Activated gamma-delta T cell treated with Interleukin-2 at 50 U/mL for 16 hours (primary cell): ENCODE measurements around the gene CRIM1.

Experiments
- DNase-seq: peaks from one replicate; pipeline ENCODE4 v3.0.0-alpha.2; 2020

CRIM1 gene

DNA sequence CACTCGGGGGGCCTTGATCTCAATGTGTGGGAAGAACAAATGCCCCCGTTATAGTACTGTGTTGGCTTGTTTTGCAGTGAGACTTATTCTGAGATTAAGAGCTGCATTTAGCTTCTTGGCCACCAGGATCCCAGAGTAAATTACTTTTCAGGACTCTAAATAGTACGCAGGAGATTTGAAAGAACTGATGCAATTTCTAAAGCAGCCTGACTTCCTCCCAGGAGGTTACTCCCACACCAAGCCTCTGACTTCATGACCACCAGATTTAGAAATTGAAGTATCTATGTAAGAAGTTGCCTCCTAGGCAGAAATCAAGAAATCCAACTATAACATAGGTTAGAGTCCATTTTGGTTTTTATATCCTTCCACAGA lies 175.4 kb downstream of the CRIM1 start:
- no peak for DNase-seq

DNA sequence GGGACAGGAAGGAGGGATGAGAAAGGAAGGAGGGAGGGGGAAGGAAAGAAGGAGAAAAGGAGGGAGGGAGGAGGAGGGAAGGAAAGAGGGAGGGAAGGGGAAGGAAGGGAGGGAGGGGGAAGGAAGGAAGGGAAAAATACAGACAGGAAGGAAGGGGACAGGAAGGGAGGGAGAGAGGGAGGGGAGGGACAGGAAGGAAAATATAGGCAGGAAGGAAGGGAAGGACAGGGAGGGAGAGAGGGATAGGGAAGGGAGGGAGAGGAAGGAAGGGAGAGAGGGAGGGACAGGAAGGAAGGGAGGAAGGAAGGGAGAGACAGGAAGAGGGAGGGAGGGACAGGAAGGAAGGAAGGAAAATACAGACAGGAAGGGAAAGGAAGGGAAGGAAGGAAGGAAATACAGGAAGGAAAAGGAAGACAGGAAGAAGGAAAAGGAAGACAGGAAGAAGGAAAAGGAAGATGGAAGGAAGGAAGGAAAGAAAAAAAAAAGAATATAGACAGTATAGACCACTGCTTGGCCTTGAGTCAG lies 178.8 kb downstream of the CRIM1 start:
- no peak for DNase-seq

DNA sequence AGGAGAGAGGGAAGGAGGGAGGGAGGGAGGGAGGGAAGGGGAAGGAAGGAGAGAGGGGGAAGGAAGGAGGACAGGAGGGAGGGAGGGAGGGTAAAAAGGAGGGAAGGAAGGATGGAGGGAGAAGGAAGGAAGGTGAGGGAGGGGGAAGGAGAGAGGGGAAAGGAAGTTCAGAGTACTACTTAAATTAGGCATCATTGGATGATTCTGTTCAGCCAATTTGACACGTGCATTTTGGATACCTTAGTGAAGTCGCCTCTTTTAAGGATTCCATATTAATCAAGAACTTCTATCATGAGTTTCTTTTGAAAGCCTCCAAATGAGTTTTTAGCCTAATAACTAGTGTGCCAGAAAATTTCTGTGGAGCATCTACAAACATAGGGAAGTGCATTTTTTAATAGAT lies 179.5 kb downstream of the CRIM1 start:
- DNase-seq = no peak

DNA sequence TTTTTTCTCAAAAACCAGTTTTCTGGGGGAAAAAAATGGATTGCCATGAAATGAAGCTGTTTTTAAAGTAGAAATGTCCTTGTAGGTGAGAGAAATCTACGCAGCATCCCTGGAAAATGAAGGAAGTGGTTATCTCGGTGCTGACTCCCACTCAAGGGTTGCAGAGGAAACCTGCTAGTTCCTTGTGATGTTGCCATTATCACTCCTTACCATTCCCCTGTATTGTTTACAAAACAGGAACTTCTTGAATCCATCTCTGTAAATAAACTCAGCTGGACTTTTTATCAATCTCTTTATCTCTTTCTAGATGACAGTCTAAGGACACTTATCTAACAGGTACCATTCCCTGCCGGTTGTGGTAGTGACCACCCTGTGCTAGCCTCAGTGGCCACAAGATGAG lies 181.2 kb downstream of the CRIM1 start:
- no peak for DNase-seq

DNA sequence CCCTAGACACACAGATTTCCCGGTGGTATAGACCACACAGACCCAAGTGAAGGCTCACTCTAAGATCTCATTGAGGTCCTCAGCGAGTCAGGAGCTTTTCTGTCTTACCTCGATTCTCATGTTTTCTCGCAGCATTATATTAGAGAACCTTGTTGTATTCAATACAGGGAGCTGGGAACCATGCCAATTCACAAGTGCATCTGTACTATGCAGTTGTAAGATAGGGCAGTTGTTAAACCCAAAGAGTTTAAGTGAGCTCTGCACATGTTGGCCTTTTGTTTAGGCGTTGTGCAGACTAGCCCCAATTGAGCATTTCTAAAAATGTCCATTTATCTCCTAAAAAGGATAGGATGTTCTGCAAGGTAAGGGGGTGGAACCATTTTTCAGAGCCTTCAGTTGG lies 182.8 kb downstream of the CRIM1 start:
- no peak for DNase-seq

DNA sequence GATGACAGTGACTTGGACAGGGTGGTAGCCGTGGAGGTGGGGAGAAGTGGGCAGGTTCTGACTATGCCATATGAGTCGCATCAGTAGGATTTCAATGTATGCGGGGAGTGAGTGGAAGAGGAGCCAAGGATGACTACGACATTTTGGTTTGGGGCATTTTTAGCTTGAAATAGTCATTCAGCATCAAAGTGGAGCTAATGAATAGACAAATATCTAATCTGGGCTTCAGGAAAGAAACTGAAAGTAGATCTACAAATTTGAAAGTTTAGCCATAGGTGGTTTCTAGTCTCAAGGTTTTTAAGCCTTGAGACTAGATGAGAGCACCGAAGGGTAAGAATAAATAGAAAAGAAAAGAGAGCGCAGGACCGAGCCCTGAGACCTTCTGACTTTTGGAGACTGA lies 184.1 kb downstream of the CRIM1 start:
- DNase-seq = no peak

DNA sequence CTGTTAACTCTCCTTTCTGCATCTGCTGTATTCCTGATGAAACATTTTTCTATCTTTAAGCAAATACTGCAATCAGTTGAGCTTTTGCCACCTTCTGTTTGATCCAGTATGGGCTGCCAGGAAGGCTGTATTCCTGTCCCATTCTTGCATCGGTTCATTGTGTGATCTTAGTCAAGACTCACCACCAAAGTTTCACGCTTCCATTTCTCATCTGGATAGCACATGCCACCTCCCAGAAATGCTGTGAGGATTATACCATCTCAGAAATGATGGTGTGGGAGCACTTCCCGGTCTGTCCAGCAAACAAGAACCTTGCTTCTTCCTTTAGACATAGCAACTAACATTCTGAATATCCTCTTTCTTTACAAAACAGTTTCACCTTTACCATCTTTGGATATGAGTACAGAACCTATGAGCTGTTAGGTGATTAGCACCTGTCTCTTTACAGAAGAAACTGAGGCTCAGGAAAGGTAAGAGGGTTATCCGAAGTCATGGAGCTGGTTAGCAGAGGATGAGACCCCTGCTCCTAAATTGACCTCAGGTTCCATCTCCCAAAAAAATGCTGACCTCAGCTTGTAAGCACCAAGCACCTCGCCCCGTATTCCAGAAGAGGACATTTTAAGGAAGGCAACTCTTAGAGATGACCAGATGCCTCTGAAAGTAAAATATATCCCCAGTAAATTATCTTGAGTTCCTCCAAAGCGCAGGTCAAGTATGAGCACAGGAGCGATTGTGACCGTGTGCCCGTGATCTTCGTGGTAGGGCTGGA lies 185.6 kb downstream of the CRIM1 start:
- DNase-seq = no peak

DNA sequence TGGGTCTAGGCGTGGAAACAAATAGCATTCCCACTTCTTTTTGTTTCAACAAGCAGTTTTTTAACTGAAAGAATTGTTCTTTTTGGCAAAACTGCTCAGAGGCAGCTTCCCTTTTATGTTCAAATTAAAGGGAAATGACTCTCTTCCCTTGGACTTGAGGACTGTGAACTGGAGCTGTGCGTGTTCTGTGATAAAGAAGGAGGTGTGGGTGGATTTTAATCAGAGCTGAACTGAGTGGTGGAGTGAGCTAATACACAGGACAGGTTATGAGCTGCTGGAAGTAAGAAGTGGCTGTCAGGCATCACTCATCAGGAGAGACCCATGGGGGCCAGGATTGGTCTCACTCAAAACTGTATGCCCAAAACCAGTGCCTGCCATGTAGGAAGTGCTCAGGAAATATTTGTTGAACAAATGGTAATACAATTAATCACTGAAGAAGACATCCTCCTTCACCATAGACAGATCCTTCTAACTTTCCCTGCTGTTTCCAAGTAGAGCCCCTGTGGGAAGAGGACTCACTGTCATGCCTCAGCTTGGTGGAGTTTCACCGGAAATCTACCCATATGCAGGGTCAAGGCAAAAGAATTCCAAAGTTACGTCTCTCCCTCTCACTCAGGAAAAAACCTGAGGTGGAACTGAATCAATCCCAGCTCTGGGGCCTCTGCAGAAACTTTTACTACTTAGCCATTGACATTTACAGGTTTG lies 186.5 kb downstream of the CRIM1 start:
- no peak for DNase-seq

DNA sequence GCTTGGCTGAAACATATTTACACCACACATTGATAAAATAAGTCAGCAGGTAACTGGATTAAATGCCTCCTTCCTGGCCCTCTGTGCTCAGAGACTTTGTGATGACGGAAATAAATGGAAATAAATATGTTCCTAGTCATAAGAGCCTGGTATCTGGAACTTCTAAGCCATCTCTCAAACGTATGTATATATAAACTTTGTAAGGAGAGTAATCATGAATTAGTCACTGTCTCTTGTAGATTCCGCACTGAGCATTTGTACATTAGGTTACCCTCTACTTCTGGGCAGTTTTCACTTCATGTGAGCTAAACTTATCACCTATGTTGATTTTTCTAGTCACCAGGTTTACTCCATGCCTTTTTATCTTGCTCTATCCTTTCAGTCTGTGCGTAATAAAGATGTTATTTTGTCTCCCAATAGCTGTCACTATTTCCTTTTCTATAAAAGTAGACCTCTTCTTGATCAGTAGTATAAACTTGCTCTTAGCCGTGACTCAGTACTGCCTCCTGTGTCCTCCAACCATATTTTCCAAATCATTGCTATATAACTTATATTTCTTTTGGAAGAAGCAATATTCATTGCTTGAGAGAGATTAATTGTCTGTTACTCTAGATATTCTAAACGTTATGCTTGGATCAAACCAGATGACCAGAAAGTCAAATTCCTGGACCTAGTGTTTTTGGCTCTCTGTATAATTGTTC lies 189.2 kb downstream of the CRIM1 start:
- DNase-seq = no peak

DNA sequence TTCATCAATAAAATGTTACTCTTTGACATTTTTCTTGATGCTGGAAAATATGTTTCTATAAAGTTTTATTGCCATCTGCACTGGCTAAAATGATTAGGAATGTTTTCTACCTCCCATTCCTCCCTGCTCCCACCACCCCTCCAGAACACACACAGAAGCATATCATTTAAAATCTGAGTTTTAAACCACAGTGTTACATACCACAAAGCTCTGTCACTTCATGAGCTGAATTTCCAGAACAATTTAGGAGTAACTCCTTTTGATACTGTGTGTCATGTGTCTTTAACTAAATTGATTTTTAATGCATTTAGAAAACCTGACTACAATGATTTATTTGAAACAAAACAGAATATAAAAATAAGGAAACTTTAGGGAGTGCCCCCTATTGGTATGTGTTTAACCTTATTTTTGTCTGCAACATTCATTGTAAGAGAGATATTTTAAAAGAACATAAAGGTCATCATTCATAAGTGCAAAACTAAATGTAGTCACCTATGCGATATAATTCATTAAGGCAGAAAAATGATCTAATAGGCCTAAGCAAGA lies 190.4 kb downstream of the CRIM1 start:
- DNase-seq = no peak

DNA sequence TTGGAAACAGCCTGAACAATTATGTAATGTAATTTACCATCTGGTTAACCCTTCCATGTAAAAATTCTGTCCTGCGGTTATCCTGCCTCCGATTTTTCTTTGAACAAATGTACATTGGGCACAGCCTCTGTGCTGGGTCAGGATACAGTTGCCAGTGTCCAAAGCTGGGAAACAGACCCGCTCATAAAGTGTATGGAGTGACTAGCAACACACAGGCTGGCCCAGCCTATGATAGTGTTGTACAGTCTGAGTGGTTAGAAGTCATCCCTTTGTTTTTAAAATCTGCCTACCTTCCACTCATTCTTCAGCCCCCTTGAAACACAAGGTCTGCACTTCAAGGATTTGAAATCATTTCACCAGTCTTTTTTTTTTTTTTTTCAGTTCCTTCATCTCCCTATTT lies 192.3 kb downstream of the CRIM1 start:
- DNase-seq = no peak

DNA sequence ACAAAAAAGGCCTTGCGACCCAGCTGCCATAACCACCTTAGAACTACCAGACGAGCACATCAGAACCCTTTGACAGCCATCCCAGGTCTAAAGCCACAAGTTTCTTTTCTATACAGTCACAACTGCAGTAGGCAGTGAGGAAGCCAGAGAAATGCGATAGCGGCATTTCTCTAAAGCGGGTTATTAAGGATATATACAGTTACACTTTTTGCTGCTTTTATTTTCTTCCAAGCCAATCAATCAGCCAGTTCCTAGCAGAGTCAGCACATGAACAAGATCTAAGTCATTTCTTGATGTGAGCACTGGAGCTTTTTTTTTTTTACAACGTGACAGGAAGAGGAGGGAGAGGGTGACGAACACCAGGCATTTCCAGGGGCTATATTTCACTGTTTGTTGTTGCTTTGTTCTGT lies 193.6 kb downstream of the CRIM1 start:
- no peak for DNase-seq

DNA sequence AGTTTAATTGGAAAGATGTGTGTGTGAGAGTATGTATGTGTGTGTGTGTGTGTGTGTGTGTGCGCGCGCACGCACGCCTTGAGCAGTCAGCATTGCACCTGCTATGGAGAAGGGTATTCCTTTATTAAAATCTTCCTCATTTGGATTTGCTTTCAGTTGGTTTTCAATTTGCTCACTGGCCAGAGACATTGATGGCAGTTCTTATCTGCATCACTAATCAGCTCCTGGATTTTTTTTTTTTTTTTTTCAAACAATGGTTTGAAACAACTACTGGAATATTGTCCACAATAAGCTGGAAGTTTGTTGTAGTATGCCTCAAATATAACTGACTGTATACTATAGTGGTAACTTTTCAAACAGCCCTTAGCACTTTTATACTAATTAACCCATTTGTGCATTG lies 194.4 kb downstream of the CRIM1 start:
- DNase-seq = no peak

DNA sequence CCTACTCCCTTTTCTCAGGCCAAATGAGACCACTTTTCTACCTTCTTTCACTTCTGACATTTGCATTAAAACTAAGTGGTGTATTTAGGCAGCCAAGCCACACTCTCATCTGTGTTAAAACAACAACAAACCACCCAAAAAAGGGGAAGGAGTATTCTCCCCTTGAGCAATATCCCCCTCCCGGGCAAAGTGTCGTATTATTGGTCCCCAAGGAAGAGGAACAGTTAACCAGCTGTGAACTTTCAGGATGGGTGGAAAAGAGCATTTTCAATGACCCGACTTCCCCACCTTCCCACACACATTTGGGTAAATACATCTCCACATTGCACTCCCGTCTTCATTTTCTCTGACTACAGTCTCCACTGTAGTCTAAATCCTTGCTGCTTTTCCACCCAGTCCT lies 198.1 kb downstream of the CRIM1 start:
- DNase-seq = no peak

DNA sequence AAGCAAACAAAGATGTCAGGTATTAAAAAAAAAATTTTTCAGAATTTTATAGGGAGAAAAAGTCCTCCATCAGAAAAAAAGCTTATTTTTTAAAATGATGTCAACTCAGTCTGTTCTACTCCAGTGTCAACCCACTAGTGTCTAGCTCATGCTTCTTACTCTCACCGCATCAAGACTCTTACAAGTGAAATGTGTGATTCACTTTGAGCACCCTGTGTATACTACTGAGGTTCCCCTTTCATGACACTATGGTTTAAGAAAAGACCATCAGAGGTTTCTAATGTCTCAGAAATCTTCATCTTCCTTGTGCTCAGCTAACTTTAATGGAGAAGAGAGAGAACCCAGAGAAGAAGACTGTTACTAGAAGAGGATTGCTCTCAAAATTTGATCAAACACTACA lies 199.0 kb downstream of the CRIM1 start:
- no peak for DNase-seq

DNA sequence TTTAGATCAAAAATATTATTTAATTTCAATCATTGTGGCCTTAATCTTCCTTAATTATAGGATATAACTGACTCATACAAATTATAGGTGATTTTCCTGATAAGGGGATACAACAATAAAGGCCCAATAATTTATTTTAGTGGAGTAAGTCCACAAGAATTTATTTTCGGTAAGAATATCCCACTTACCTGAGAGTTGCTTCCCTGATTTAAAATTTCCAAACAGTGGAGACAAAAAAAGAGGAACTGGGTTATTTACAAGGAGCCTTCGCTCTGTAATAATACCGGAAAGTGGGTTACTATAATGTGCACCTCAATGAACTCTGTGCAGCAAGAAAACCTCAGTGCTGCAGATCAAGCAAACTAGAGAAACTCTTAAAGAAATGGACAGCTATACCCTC lies 200.2 kb downstream of the CRIM1 start:
- DNase-seq = no peak

DNA sequence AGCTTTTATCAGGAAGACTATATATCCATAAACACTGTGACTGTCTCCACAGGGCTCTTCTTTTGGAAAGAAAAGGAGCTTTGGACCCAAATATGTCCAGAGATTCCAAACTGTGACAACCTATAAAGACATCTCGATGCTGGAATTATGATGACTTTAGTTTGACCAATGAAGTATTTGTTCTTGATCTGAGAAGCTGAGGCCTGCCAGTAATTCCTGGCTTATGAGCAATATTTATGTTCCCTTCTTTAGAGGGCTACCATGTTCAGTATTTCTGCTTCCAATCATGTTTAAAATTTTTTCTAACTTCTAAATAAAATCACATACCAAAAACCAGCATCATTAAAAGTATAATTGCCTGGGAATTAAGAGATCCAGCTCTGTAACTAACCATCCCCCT lies 201.3 kb downstream of the CRIM1 start:
- DNase-seq = no peak

DNA sequence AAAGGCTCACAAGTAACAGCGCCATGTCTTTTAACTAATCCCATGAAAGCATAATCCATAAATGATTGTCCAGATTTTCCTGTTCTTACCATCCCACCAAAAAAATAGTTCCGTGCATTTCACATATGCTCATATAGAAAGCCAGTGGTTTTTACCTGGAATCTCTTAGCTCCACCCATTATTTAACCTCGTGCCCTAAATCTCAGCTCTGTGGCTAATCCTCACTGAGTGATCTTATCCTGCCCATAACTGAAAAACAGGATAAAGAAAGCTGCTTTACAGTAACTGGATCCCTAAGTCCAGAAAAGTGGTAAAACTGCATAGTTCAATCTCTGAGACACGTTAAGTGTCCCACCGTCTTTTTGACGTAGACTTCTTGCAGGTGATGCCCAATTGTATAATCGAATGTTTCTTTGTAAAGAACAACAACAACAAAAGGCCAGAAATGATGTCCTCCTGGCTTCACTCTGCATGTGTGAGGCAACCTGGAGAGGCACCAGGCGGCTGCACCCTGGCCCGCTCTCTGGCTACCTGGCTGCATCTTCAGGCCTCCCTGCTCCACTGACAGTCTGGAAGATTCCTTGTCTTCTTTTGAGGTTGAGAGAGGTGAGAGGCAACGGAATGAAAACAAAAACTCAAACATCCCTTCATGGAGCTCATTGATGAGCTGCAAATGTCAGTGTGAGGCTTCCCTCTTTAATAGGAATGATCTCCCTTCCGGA lies 203.8 kb downstream of the CRIM1 start:
- DNase-seq = no peak

DNA sequence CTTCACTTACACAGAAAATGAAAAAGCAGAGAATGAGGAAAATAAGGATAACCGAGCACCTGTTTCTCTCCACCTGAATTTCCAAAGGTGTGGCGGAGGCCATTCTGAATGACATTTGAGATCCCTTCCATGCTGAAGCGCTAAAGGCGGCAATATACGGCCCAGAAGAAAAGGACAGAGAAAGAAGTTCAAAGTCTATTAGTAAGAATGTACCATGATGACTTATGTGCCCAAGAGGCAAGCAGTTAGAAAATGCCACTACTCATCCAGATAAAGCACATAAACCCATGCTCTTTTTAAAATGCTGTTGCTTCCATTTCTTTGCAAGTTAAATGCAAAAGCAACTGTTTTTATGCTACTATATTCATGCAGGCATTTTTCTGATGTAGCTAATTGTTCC lies 205.1 kb downstream of the CRIM1 start:
- no peak for DNase-seq

DNA sequence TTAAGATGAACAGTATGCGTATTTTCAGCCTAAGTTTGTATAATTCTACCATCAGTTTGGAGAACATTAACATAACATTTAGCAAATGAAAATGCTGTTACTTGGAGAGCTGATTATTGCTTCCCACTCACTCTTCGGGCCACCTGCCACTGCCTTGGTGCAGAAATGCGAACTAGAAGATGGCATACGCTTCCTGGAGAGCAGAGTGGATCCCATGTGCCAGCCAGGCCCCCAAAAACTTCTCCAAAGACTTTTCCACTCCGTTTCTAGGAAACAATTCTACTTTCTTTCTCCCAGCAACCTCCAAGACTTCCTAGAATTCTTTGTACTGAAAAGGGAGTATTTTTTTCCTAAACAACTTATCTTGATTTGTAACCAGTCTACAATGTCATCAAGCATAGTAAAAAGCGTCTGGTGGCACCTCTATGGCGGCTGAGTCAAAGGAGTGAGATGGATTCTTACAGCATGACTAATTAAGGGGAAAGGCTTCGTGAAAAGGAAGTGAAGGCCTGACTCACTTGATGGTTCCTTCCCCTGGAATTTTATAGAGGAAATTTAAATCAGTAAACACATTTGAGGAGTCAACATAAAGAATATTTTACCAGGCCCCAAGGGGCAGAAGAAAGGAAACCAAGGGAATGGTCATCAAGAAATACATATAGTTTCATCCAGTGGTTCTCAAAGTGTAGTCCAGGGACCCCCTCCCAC lies 205.8 kb downstream of the CRIM1 start:
- no peak for DNase-seq

DNA sequence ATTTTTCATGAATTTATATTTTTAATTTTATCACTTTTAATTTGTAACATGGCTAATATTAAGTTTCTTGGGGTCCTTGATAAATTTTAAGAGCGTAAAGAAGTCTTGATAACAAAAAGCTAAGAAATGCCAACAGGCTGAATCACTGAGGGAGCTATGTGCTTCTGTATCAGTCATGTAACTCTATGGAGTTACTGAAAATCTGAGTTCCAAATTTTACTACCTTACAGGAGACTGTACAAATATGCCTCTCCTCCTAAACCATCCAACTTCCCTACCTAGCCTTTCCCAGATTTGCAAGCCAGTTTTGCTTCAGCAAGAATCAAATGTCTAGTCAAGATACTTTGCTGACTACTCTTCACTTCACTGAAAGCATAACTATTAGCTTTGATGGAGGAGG lies 206.7 kb downstream of the CRIM1 start:
- no peak for DNase-seq

DNA sequence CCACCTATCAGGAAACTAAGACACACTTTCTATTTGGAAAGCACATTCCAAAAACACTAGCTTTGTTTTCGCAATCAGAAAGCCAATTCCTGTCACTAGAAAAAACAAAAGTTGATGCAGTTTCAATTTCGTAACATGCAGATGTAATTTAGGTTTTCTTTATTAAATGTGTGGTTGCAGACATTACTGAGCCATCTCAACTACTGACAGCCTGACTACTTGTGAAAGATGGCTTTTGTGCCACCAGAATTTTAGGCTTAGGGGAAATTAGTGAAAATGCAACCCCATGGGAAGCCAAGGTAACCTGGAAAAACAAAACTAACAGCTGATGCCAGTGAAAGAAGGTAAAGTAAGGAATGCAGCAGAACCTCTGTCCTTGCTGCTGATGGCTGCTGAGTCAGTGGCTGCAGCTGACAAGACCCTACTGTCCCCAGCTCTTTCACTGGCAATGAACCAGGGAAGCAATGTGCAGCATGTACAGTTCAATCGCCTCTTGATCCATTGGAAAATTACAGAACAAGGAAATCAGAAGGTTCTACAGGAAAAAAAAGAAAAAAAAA lies 207.5 kb downstream of the CRIM1 start:
- DNase-seq = no peak
